ENCODE measurements around the gene NPVF.

GRCh38 chr7:25192043-25192442, 36.2 kb downstream of the NPVF start:
- TF ChIP-seq, protein P1, sequence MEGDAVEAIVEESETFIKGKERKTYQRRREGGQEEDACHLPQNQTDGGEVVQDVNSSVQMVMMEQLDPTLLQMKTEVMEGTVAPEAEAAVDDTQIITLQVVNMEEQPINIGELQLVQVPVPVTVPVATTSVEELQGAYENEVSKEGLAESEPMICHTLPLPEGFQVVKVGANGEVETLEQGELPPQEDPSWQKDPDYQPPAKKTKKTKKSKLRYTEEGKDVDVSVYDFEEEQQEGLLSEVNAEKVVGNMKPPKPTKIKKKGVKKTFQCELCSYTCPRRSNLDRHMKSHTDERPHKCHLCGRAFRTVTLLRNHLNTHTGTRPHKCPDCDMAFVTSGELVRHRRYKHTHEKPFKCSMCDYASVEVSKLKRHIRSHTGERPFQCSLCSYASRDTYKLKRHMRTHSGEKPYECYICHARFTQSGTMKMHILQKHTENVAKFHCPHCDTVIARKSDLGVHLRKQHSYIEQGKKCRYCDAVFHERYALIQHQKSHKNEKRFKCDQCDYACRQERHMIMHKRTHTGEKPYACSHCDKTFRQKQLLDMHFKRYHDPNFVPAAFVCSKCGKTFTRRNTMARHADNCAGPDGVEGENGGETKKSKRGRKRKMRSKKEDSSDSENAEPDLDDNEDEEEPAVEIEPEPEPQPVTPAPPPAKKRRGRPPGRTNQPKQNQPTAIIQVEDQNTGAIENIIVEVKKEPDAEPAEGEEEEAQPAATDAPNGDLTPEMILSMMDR (conservative IDR thresholded peaks at IDR 0.05; ENCODE audit: low read depth, low read length), result no peak
- TF ChIP-seq ELK1 (IDR thresholded peaks at IDR 0.05; ENCODE audit: borderline replicate concordance, low read depth, low read length), result no peak
- no peak for TF ChIP-seq POLR2A (IDR thresholded peaks at IDR 0.05; ENCODE audit: low read depth, low read length)
- no peak for TF ChIP-seq MXI1 (IDR thresholded peaks at IDR 0.05; ENCODE audit: borderline replicate concordance, low read depth, low read length)
- no peak for TF ChIP-seq CEBPB (IDR thresholded peaks at IDR 0.05; ENCODE audit: low read depth, low read length)
- TF ChIP-seq FOS (IDR thresholded peaks at IDR 0.05; ENCODE audit: low read depth, low read length), result no peak
- no peak for TF ChIP-seq RAD21 (IDR thresholded peaks at IDR 0.05; ENCODE audit: low read length)

Measured in IMR-90 (cell line).